A549 (cell line): ENCODE results near the gene KCTD21. TPM values are rescaled to one million over a fixed set of nuclear protein-coding genes. Genes with fewer than 3 reads are reported as not detected.

ENCODE experiments used
- ATAC-seq, 2 experiments: fragments of 200-7000 bp in 1 of 2; fragments of >200 bp in 1 of 2; cut with Nextera tagmentation in 1 of 2; cut with Tn5 transposase in 1 of 2; 3 replicates each; pipeline versions ENCODE4 v1.8.0 to v1.9.1; 2018 to 2020; ENCODE audit warnings: mild to moderate bottlenecking in 1 of 2, moderate library complexity in 1 of 2
- CTCF ChIA-PET: fragments of 300-600 bp; sonication (Branson Sonifier 250); formaldehyde crosslinking; extraction: SDS; loops from one replicate; lab custom pipeline; 2021; ENCODE audit warnings: antibody characterized with exemption, inconsistent platforms; lab: Yijun Ruan, JAX
- POLR2A ChIA-PET: fragments of 350-600 bp; formaldehyde crosslinking; extraction: SDS; loops from one replicate; lab custom pipeline; 2021; ENCODE audit warnings: antibody characterized with exemption, inconsistent platforms; lab: Yijun Ruan, JAX
- DNase-seq, 2 experiments: peaks; one replicate each; pipeline versions ENCODE4 v3.0.0 to v3.0.0-alpha.2; 2011 to 2016; ENCODE audit warnings: low read depth in 1 of 2, low spot score in 1 of 2
- FAIRE-seq: peaks from 2 replicates; lab custom pipeline; 2011; peaks lifted over from hg19 to GRCh38; lab: Jason Lieb, UNC
- H3K27ac ChIP-seq, 2 experiments: fragments of >200 bp; sonication (Bioruptor Twin); formaldehyde crosslinking; 3 replicates each; pipeline ENCODE4 v1.5.1; 2016 to 2017
- H3K4me1 ChIP-seq: fragments of >200 bp; sonication (Bioruptor Twin); formaldehyde crosslinking; 3 replicates; pipeline ENCODE4 v1.6.1; 2016
- H3K4me2 ChIP-seq: fragments of >200 bp; sonication (Bioruptor Twin); formaldehyde crosslinking; 3 replicates; pipeline ENCODE4 v1.6.1; 2016
- H3K4me3 ChIP-seq: fragments of >200 bp; sonication (Bioruptor Twin); formaldehyde crosslinking; 3 replicates; pipeline ENCODE4 v1.5.1; 2016
- H3K9me3 ChIP-seq: fragments of >200 bp; sonication (Bioruptor Twin); formaldehyde crosslinking; 3 replicates; pipeline ENCODE4 v1.6.1; 2016
- BHLHE40 ChIP-seq: IDR thresholded peaks from 2 replicates; pipeline ENCODE4 v1.6.1; 2012; ENCODE audit warnings: low read depth, low read length, inconsistent platforms
- CBX2 ChIP-seq: fragments of 200-600 bp; sonication (generic); IDR thresholded peaks from 2 replicates; pipeline ENCODE4 v1.6.1; 2016; ENCODE audit warnings: low read depth, mild to moderate bottlenecking, borderline replicate concordance
- CHD4 ChIP-seq: fragments of 200-600 bp; sonication (generic); IDR thresholded peaks from 2 replicates; pipeline ENCODE4 v1.6.1; 2016; ENCODE audit warnings: antibody characterized with exemption, mild to moderate bottlenecking, borderline replicate concordance
- CTCF ChIP-seq: fragments of >200 bp; sonication (Bioruptor Twin); formaldehyde crosslinking; IDR thresholded peaks from 3 replicates; pipeline ENCODE4 v1.5.1; 2016
- E2F6 ChIP-seq: IDR thresholded peaks from 2 replicates; pipeline ENCODE4 v1.6.1; 2012; ENCODE audit warnings: low read depth, borderline replicate concordance
- EHMT2 ChIP-seq: fragments of 200-600 bp; sonication (generic); IDR thresholded peaks from 2 replicates; pipeline ENCODE4 v1.6.1; 2016; ENCODE audit warnings: antibody characterized with exemption, low read depth, mild to moderate bottlenecking, moderate library complexity
- FOSL2 ChIP-seq, 2 experiments: fragments of 450-650 bp in 1 of 2; fragments of >200 bp in 1 of 2; sonication (Bioruptor Twin) in 1 of 2; formaldehyde crosslinking; IDR thresholded peaks; 2 replicates each; pipeline versions ENCODE4 v1.5.0 to v1.6.1; 2016 to 2020; ENCODE audit warnings: mild to moderate bottlenecking in 1 of 2, moderate library complexity in 1 of 2
- GATA3 ChIP-seq: IDR thresholded peaks from 2 replicates; pipeline ENCODE4 v1.6.1; 2012; ENCODE audit warnings: borderline replicate concordance
- HMGXB4 ChIP-seq: fragments of 250-450 bp; sonication (Bioruptor Pico); IDR thresholded peaks from 2 replicates; pipeline ENCODE4 v1.5.0; 2021; ENCODE audit warnings: mild to moderate bottlenecking, moderate library complexity, borderline replicate concordance
- HOXB13 ChIP-seq: fragments of 250-450 bp; sonication (Bioruptor Pico); IDR thresholded peaks from 2 replicates; pipeline ENCODE4 v1.5.0; 2020; ENCODE audit warnings: low read depth, mild to moderate bottlenecking, moderate library complexity
- KDM1A ChIP-seq: fragments of 200-600 bp; sonication (generic); IDR thresholded peaks from 2 replicates; pipeline ENCODE4 v1.6.1; 2016; ENCODE audit warnings: low read depth, mild to moderate bottlenecking
- NR3C1 ChIP-seq: fragments of >200 bp; sonication (Bioruptor Twin); formaldehyde crosslinking; IDR thresholded peaks from 3 replicates; pipeline ENCODE4 v1.6.1; 2017
- PBX3 ChIP-seq: IDR thresholded peaks from 2 replicates; pipeline ENCODE4 v1.6.1; 2012
- PHF8 ChIP-seq: fragments of 200-600 bp; sonication (generic); IDR thresholded peaks from 2 replicates; pipeline ENCODE4 v1.6.1; 2016; ENCODE audit warnings: low read depth, mild to moderate bottlenecking, antibody characterized with exemption, moderate library complexity, borderline replicate concordance
- POLR2A ChIP-seq: IDR thresholded peaks from 2 replicates; pipeline ENCODE4 v1.6.1; 2012; ENCODE audit warnings: mild to moderate bottlenecking, low read length
- REST ChIP-seq: fragments of 200-600 bp; sonication (generic); IDR thresholded peaks from 2 replicates; pipeline ENCODE4 v1.6.1; 2016; ENCODE audit warnings: antibody characterized with exemption, mild to moderate bottlenecking, moderate library complexity
- RFX5 ChIP-seq: fragments of 450-650 bp; IDR thresholded peaks from 2 replicates; pipeline ENCODE4 v1.7.1; 2014; ENCODE audit warnings: antibody characterized with exemption, mild to moderate bottlenecking, moderate library complexity
- TP53 ChIP-seq: fragments of 250-450 bp; sonication (Bioruptor Pico); IDR thresholded peaks from 2 replicates; pipeline ENCODE4 v1.5.0; 2021; ENCODE audit warnings: mild to moderate bottlenecking, moderate library complexity
- USF2 ChIP-seq: fragments of 450-650 bp; IDR thresholded peaks from 2 replicates; pipeline ENCODE4 v1.6.1; 2014; ENCODE audit warnings: antibody characterized with exemption
- WGBS: methylation state at CpG from one replicate; pipeline ENCODE4 v1.1.6; 2017; ENCODE audit errors: missing lambda C conversion rate; 5-methylcytosine and 5-hydroxymethylcytosine counted together
- polyA plus RNA-seq, 4 experiments: library from polyadenylated mRNA; depleted of rRNA in 3 of 4; stranded (reverse); fragments of >200 nt; fragmentation: RNase III in 1 of 4; extraction: RNeasy Plus Mini Kit Qiagen cat#74134 plus additional on column Dnase treatment in 1 of 4; gene quantifications; 2 replicates in 3 of 4; 3 replicates in 1 of 4; pipeline ENCODE4 v1.2.3, GENCODE V29; 2011 to 2017

KCTD21 gene
- polyA plus RNA-seq, 2 of the 4 experiments (the other 2 are of a cell fraction), result 5.9 to 7.2 TPM

GRCh38 chr11:78226684-78227680 is 38.6 kb upstream of the KCTD21 start:
- ATAC-seq (no peak), FAIRE-seq (no peak), DNase-seq (no peak)
- Histone ChIP-seq H3K4me1 (no peaks in the 10 kb centered on the region), H3K4me3 (no peak overlapping the region), H3K9me3 (no peaks in the 10 kb centered on the region), H3K4me2 (no peak overlapping the region), H3K27ac (no peak overlapping the region)
- 76% methylated on average over 12 of the region's 12 CpGs for WGBS
- CTCF ChIA-PET, result interaction anchor here (1.1 to 3.4 kb wide), 6 partner anchors 8 to 338 kb away, joined by 3 to 39 read pairs (median 4); no protein-coding TSS in a partner anchor
- TF ChIP-seq GATA3 (no peak), PBX3 (no peak), RFX5 (no peak), HMGXB4 (CRISPR knock-in tag) (no peak), HOXB13 (CRISPR knock-in tag) (no peak)
- POLR2A ChIA-PET, result interaction anchor here (1.0 kb wide), 1 partner anchor 190 kb away, joined by 10 read pairs; the partner anchor contains the start of gene GAB2

- no peak overlapping the region for H3K27ac ChIP-seq
- H3K9me3 ChIP-seq, result no peaks in the 10 kb centered on the region
- no peak for FAIRE-seq
- ChIA-PET CTCF (interaction anchor here (0.8 to 2.6 kb wide), 2 partner anchors 207 to 339 kb away, joined by 3 to 10 read pairs; no protein-coding TSS in a partner anchor), POLR2A (no interaction called here)
- DNase-seq, result no peak
- no peak for ATAC-seq
- H3K4me1 ChIP-seq, result no peaks in the 10 kb centered on the region
- WGBS, result 81% methylated on average over 7 of the region's 7 CpGs
- no peak overlapping the region for H3K4me2 ChIP-seq
- no peak overlapping the region for H3K4me3 ChIP-seq
- TF ChIP-seq PHF8 (no peak), FOSL2 (IDR thresholded peaks at IDR 0.05) (no peak), FOSL2 (CRISPR knock-in tag; IDR thresholded peaks at IDR 0.05) (no peak), USF2 (no peak), NR3C1 (no peak), BHLHE40 (no peak), CTCF (no peak), REST (no peak), CBX2 (no peak), TP53 (CRISPR knock-in tag) (no peak), HMGXB4 (CRISPR knock-in tag) (no peak), EHMT2 (no peak), CHD4 (no peak), E2F6 (no peak), POLR2A (no peak), KDM1A (no peak)
These were observed 36.5 kb upstream of the KCTD21 start for GRCh38 chr11:78224906-78225420.
